NCI-H2227 treated with DMSO at 0.1 percent for 48 hours (cell line): ENCODE results near the gene CCDC197.

Source experiments
- DNase-seq: peaks from one replicate; lab custom pipeline; 2025; lab: John Stamatoyannopoulos, UW

CCDC197 gene

GRCh38 chr14:93977790-93978581 is 19.1 kb upstream of the CCDC197 start:
- no peak for DNase-seq

- DNase-seq = no peak
These were observed 18.4 kb upstream of the CCDC197 start for GRCh38 chr14:93978735-93979134.

DNA sequence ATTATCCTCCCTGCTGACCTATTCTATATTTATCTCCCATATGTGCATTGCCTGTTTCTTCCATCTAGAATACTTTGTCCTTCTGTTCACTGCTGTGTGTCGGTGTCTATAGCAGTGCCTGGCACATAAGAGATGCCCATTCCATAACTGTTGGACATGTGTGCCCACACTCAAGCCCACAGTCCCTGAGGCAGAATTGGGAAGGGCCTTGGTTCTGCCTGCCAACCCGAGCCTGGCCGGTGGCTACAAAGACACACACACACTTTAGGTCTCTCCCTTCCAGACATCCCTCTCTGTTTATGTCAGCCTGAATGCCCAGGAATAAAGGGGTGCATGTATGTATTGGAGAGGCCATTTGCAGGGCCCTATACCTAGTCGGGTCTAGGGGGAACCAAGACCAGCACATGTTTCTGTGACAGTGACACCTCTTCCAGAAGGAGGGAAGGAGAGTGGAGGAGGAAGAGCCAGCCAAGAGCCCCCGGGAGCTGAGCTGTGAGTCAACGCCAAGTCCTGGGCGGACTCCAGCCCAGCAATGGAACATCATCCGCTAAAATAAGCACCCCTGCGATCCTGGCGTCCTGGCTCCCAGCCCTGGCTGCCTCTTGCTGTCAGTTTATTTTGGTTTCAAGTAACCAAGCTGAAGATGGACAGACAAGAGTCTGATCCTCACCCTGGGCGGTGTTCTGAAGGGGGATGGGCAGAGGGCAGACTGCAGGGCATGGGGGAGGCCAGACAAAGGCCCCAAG is 16.5 kb upstream of the CCDC197 start:
- no peak for DNase-seq

DNA sequence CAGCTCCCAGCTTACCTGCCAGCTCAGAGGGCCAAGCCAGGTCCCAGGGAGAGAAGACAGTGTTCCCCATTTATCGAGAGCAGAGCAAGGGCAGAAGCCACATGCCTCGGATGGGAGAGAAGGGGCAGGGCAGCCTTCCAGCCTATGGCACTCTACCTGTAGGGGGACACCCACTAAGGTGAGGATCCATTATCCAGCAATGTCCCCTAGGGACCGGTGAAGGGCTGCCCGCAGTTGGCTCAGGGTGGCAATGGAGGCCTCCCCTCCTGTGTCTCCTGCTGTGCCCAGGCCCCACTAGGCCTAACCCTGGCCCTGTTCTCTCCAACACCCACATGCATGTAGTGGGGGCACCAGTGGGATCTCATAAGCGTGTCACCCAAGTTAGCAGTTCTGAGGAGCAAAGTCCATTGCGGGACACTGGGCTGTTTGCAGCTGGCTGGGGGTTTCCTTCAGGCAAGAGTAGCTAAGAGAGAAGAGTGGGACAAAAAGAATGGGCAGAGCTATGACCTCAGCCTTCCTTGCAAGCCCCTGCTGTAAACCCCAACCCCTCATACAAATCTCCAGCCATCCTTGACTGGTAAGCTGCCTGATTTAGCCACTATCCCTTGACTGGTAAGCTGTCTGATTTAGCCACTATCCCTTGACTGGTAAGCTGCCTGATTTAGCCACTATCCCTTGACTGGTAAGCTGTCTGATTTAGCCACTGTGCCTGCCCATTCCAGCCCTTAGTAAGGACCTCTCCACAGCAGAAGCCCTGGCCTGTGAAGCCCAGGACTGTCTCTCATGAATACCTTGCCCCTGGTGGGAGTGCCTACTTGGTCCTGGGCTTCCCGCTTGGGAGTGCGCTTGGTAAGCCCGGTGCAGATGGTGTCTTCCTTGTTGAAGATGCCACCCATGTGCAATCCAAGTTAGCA is 15.5 kb upstream of the CCDC197 start:
- DNase-seq = no peak

- DNase-seq = no peak
These were observed 14.7 kb upstream of the CCDC197 start for GRCh38 chr14:93982230-93983007.

DNA sequence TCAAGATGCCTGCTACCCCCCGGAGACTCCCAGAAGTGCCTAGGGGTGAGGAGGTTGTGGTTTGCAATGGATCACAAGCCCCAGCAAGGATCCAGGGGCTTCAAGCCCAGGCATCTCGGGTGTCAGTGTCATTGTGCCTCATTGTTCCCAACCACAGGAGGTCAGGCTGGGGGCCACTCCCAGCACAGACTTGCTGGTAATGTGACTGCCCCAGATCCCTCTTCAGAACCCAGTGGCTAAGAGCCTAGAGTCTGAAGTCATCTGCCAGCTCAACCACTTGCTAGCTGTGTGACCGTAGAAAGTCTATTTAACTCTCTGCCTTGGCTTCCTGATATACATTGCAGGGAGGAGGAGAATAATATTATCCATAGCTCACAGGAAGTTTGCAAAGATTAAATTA is 13.0 kb upstream of the CCDC197 start:
- no peak for DNase-seq

DNA sequence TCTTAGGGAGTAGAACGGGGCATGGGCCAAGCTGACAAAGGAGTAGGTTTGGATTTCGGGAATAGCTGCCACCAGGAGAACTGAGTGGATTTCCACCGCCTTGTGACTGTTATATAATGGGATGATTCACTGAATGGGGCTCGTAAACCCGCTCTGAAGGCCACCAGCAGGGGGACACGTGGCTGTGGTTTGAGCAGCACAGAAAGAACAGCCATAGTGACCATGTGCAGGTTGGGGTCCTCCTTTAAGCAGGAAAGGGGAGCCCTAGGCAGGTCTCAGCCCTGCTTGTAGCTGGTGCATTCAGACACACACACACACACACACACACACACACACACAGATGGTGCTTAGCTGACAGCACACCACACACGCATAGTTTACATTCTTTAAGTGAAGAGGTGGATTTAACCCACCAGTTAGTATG is 12.1 kb upstream of the CCDC197 start:
- no peak for DNase-seq

DNA sequence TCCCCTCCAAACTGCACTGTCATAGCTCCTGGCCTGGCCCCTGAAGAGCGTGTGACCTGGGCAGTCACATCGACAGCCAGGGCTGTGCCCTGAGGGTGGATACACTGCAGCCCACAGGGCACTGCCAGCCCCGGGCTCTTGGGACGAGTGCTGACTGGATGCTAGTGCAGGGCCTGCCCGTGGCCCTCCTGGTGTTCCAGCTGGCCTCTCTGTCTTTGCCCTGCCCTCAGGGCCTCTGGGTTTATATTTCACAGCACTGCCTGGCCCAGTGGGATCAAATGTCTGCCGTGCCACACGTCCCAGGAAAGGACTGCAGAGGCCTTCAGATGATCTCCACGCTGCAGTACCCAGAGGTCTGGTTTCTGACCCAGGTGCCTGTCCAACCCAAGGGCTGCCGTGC is 10.1 kb upstream of the CCDC197 start:
- DNase-seq = no peak

DNA sequence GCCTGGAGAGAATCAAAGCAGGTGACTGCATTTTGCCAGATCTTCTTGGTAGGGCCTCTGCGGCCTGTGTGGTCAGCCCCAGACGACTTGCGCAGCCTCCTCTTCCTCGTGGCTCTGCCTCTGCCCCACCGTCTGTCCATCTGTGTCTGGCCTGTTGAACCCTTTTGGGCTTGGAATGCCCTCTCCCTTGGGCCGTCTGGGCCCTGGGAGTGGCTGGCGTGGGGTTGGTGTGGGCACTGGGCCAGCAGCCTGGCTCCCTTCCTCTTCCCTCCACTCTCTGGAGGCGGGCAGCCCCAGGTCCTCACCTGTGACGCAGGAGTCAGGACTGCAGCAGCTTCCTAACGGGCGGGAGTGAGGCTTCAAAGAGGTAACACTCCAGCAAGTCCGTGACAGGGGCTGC is 9.7 kb upstream of the CCDC197 start:
- no peak for DNase-seq

- DNase-seq = no peak
These were observed 9.2 kb upstream of the CCDC197 start for GRCh38 chr14:93987815-93988476.

DNA sequence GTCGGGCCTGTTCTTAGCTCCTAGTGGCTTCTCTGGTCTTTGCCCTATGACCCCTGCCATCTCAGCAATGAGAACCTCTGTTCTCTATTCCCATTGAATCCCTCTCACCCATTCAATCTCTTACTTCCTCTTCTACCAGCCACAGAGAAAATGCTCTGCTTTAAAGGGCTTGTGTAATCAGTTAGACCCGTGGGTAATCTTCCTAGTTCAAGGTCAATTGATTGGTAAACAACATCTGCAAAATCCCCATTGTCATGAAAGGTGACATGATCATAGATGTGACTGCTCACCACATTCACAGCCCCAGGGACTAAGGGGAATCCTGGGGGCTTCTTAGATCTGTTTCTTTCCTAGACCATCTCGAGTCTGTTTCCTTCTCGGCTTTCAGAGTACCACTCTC is 7.2 kb upstream of the CCDC197 start:
- DNase-seq = no peak

DNA sequence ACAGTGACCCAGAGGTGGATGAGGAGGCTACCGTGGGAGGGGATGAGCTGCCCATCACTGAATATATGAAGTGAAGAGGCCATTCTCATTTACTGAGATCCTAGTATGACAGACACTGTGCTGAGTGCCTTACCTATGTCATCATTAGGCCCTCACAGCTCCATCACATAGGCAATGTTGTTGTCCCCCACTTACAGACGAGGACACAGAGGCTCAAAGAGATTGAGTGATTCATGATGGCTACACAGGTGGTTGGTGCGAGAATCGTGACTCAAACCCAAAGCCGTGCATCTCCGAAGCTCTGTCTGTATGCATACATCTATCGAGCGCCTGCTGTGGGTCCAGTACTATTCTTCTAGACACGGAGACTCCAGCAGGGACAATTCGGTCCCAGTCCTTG is 5.9 kb upstream of the CCDC197 start:
- no peak for DNase-seq

DNA sequence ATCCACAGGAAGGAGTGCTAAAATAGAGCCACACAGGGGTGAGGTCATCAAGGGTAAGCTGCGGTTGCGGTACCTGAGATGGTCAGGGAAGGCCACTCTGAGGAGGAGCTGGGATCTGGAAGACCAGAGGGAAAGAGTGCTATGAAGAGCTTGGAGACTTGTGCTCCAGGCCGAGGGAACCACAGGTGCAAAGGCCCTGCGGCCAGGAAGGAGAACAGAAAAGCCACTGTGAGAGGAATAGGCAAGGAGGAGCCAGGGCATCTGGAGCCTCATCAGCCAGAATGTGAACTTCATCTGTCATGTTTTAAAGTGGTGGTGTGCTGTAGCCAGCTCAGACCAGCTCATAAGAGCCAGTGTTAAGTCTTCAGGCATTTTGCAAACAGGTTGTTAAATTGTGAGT is 5.5 kb upstream of the CCDC197 start:
- DNase-seq = no peak

GRCh38 chr14:93993382-93993781 is 3.7 kb upstream of the CCDC197 start:
- DNase-seq = no peak

DNA sequence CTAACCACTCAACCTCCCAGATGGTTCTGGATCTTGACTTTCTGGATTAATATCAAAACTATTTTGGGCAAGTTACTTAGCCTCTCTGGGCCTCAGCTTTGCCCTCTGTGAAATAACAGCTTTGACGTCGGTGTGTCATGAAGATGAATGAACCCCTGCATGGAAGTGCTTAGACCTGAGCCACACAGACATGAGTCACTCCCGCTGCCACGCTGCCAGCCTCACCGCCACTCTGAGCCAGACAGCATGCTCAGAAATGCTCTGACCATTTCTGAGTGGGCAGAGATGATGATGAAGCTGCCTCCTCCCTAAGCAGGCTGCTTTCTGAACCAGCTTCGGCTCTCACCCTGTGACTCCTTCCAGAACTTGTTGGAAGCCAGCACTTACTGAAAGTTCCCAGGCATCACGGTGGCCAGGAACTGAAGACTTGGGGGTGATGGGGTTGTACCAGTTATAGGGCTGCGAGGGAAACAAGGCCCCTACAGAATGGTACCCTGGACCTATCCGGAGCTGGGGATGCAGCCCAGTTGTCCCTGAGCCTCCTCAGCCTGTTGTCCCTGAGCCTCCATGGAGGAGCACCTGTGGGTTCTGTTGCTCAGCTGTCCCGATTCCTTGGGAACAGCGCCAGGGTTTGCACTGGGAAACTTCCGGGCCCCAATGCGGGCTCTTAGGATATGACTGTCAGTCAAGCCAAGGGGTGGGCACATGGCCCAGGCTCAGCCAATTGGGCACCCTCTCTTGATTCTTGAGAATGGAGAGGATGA is 2.0 kb upstream of the CCDC197 start:
- DNase-seq = no peak

DNA sequence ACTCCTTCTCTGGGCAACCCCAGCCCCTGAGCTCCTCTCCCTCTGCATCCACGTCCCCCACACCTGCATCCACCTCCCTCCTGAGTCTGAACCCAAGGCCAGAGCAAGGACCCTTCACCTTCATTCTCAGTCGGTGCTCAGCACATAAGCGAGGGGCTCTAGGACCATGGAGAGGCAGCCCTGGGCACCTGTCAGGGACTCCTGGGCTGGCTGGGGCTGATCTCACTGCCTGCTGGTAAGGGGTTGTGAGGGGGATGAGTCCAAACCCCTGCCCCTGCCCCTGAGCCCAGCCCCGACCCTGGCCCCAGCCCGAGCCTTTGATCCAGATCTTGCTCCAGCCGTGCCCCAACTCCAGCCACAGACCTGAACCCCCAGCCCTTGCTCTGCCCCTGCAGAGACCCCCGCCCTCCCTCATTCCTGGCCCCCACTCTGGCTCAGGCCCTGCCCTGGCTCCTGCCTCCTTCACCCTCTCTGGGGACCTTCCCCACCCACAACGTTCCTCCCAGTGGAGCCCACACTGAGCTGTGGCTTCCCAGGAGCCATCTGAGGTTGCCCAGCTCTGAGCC is 888 bp upstream of the CCDC197 start:
- DNase-seq = no peak

GRCh38 chr14:93997916-93998870 is 1.1 kb downstream of the CCDC197 start:
- DNase-seq = no peak

DNA sequence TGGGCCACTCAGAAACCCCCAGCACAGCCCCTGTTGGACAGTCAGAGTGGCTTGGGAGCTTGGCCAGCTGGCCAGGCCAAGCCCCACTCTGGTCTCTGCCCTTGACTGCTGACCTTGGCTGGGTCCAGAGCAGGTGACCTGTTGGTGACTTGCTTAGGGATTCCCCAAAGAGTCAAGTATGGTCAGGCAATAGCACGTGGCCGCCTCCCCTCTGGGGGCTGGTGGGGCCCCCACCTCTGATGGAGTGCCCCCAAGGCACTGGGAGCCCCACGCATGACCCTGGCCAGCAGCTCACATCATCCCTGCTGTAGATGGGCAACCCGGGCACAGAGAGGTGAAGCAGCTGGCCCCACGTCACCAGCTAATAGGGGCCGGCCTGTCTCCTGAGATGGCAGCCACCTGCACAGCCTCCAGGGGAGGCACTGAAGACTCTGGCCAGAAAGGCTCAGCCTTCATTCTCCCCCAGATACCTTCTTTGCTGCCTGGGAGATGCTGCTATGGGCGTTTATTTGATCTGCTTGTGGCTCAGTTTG is 1.8 kb downstream of the CCDC197 start:
- no peak for DNase-seq

- no peak for DNase-seq
These were observed 2.5 kb downstream of the CCDC197 start for GRCh38 chr14:93999573-93999972.
